Breast epithelium (tissue), 3 donors: ENCODE measurements around the gene RPS15.

ENCODE experiments used
- CTCF ChIP-seq, 3 donors: fragments of 450-650 bp; IDR thresholded peaks; one replicate each; pipeline ENCODE4 v1.5.1; 2016 to 2017; ENCODE audit warnings: antibody characterized with exemption in 3 of 3, mild to moderate bottlenecking in 3 of 3, moderate library complexity in 3 of 3
- POLR2A ChIP-seq: fragments of 450-650 bp; IDR thresholded peaks from one replicate; pipeline ENCODE4 v1.6.1; 2016; ENCODE audit warnings: antibody characterized with exemption, mild to moderate bottlenecking, moderate library complexity

GRCh38 chr19:1430246-1430645 lies 8.0 kb upstream of the RPS15 start:
- TF ChIP-seq CTCF (IDR thresholded peaks at IDR 0.05): no peak
- TF ChIP-seq POLR2A: no peak
